Panc1 (cell line): ENCODE data around the gene CDIPT. TPM values are rescaled to one million over a fixed set of nuclear protein-coding genes. Genes with fewer than 3 reads are reported as not detected.

Experiments
- ATAC-seq: fragments of 200-7000 bp; cut with Tn5 transposase; 2 replicates; pipeline ENCODE4 v1.9.1; 2020; ENCODE audit warnings: mild to moderate bottlenecking, moderate library complexity
- BruUV-seq: library from RNA; stranded (reverse); fragments of 400-500 nt; replicated peaks from 2 replicates; lab custom pipeline; 2021; lab: Mats Ljungman, UMichigan
- CTCF ChIA-PET: fragments of 300-600 bp; sonication (Branson Sonifier 250); formaldehyde crosslinking; loops from one replicate; lab custom pipeline; 2022; ENCODE audit warnings: antibody characterized with exemption; lab: Charles Lee
- POLR2A ChIA-PET: fragments of 300-600 bp; sonication (Branson Sonifier 250); formaldehyde crosslinking; loops from one replicate; lab custom pipeline; 2022; ENCODE audit warnings: antibody characterized with exemption; lab: Charles Lee
- DNase-seq: peaks from one replicate; pipeline ENCODE4 v3.0.0-alpha.2; 2010; ENCODE audit warnings: low read depth, low spot score
- H3K27ac ChIP-seq: 2 replicates; pipeline ENCODE4 v1.5.1; 2011; ENCODE audit warnings: mild to moderate bottlenecking, low read length, inconsistent platforms
- H3K27me3 ChIP-seq: fragments of 200-500 bp; sonication (Bioruptor generic); 2 replicates; pipeline ENCODE4 v1.6.0; 2014; ENCODE audit warnings: low read length, inconsistent platforms; ENCODE audit not compliant: control insufficient read depth, insufficient read depth
- H3K36me3 ChIP-seq: fragments of 200-500 bp; sonication (Bioruptor generic); 2 replicates; pipeline ENCODE4 v1.5.1; 2014; ENCODE audit warnings: inconsistent platforms, mild to moderate bottlenecking, low read length, moderate library complexity; ENCODE audit not compliant: control insufficient read depth, insufficient read depth
- H3K4me1 ChIP-seq: 2 replicates; pipeline ENCODE4 v1.5.1; 2011; ENCODE audit warnings: inconsistent platforms, mild to moderate bottlenecking, low read length, moderate library complexity; ENCODE audit not compliant: control insufficient read depth, insufficient read depth
- H3K4me3 ChIP-seq, 2 experiments: 2 replicates each; pipeline ENCODE4 v1.5.1; 2011 to 2012; ENCODE audit warnings: low read depth in 2 of 2, low read length in 2 of 2, mild to moderate bottlenecking in 2 of 2, inconsistent platforms in 1 of 2, moderate library complexity in 1 of 2
- H3K9me3 ChIP-seq: fragments of 200-500 bp; sonication (Bioruptor generic); 2 replicates; pipeline ENCODE4 v1.5.1; 2014; ENCODE audit warnings: low read depth, mild to moderate bottlenecking, inconsistent platforms, low read length, moderate library complexity; ENCODE audit not compliant: control insufficient read depth, insufficient read depth
- POLR2AphosphoS5 ChIP-seq: IDR thresholded peaks from 2 replicates; pipeline ENCODE4 v1.6.1; 2012; ENCODE audit warnings: mild to moderate bottlenecking, low read depth, low read length, moderate library complexity
- SIN3A ChIP-seq: IDR thresholded peaks from 2 replicates; pipeline ENCODE4 v1.6.1; 2012; ENCODE audit warnings: low read depth, mild to moderate bottlenecking, low read length, moderate library complexity, borderline replicate concordance; ENCODE audit not compliant: insufficient read depth
- TCF7L2 ChIP-seq: IDR thresholded peaks from 2 replicates; pipeline ENCODE4 v1.6.1; 2011; ENCODE audit warnings: mild to moderate bottlenecking, low read depth, low read length, inconsistent platforms
- in situ Hi-C: cut with HindIII; loops from 2 replicates; pipeline ENCODE4 v1.10.0; 2016; ENCODE audit warnings: low sequenced_read_pairs, low pct_unique_long_range_greater_than_20kb
- intact Hi-C: fragments of 100-400 bp; cut with micrococcal nuclease; formaldehyde crosslinking; loops from one replicate; pipeline ENCODE4 v1.10.0; 2022; ENCODE audit not compliant: unreplicated experiment
- total RNA-seq: library from RNA; stranded (reverse); gene quantifications from one replicate; pipeline ENCODE4 v1.2.1, GENCODE V29; 2021; ENCODE audit not compliant: unreplicated experiment
- TF ChIP-seq, protein P1 (sequence below): fragments of 450-650 bp; IDR thresholded peaks from 2 replicates; pipeline ENCODE4 v1.5.1; 2017; ENCODE audit warnings: mild to moderate bottlenecking
- TF ChIP-seq, protein P2 (sequence below), 2 experiments: IDR thresholded peaks; 2 replicates each; pipeline ENCODE4 v1.6.1; 2011 to 2012; ENCODE audit warnings: low read depth in 2 of 2, control low read depth in 1 of 2, low read length in 1 of 2, mild to moderate bottlenecking in 1 of 2, moderate library complexity in 1 of 2; ENCODE audit not compliant: insufficient read depth in 1 of 2

The CDIPT gene
- total RNA-seq, 1 experiment from 2014 or later, result 71.6 TPM

DNA sequence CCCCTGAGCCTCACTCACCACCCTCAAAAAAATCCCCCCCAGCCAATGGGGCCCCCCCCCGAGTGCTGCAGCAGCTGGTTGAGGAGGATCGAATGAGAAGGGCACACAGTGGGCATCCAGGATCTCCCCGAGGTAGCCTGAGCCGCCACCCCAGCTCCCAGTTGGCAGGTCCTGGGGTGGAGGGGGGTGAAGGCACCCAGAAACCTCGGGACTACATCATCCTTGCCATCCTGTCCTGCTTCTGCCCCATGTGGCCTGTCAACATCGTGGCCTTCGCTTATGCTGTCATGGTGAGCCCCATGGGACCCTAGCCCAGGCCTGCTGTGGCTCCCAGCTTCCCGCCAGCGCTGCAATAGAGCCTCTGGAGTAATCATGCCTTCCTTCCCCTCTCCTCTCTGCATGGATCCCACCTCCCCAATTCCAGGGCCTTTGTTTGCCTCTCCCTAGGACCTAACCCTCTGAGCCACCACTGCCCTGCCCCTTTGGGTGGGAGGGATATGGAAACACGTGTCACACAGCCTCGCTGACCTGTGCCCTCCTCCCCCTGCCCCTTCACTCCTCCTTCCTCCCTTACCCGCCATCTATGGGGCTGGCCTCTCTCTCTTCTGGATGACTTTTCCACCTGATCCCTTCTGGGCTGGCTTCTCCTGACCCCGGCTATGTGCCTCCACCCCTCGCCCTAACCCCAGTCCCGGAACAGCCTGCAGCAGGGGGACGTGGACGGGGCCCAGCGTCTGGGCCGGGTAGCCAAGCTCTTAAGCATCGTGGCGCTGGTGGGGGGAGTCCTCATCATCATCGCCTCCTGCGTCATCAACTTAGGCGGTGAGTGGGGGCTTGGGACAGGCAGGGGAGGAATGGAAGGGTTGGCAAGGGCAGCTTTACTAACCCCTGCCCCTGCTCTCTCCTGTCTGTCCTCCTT lies 49.1 kb downstream of the CDIPT start:
- H3K9me3 ChIP-seq, result no peaks in the 10 kb centered on the region
- ATAC-seq (no peak), DNase-seq (no peak)
- H3K36me3 ChIP-seq, result peaks cover 5% of the 10 kb centered on the region
- POLR2A ChIA-PET, result interaction anchor here (0.5 kb wide), 1 partner anchor 202 kb away, joined by 19 read pairs; no protein-coding TSS in a partner anchor
- CTCF ChIA-PET, result no interaction called here
- peaks cover 49% of the 10 kb centered on the region for H3K4me1 ChIP-seq
- peak overlapping the region; percentile 97 for H3K27ac ChIP-seq
- BruUV-seq, result no TSS peak
- no peaks in the 10 kb centered on the region for H3K27me3 ChIP-seq
- intact Hi-C loops, result loop anchor here (10.0 kb wide), 1 partner anchor 119 kb away; no protein-coding TSS in a partner anchor
- in situ Hi-C loops, result no loop called here
- no peak for TF ChIP-seq SIN3A
- TF ChIP-seq, protein P1, sequence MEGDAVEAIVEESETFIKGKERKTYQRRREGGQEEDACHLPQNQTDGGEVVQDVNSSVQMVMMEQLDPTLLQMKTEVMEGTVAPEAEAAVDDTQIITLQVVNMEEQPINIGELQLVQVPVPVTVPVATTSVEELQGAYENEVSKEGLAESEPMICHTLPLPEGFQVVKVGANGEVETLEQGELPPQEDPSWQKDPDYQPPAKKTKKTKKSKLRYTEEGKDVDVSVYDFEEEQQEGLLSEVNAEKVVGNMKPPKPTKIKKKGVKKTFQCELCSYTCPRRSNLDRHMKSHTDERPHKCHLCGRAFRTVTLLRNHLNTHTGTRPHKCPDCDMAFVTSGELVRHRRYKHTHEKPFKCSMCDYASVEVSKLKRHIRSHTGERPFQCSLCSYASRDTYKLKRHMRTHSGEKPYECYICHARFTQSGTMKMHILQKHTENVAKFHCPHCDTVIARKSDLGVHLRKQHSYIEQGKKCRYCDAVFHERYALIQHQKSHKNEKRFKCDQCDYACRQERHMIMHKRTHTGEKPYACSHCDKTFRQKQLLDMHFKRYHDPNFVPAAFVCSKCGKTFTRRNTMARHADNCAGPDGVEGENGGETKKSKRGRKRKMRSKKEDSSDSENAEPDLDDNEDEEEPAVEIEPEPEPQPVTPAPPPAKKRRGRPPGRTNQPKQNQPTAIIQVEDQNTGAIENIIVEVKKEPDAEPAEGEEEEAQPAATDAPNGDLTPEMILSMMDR, result no peak
- H3K4me3 ChIP-seq, result no peak overlapping the region

DNA sequence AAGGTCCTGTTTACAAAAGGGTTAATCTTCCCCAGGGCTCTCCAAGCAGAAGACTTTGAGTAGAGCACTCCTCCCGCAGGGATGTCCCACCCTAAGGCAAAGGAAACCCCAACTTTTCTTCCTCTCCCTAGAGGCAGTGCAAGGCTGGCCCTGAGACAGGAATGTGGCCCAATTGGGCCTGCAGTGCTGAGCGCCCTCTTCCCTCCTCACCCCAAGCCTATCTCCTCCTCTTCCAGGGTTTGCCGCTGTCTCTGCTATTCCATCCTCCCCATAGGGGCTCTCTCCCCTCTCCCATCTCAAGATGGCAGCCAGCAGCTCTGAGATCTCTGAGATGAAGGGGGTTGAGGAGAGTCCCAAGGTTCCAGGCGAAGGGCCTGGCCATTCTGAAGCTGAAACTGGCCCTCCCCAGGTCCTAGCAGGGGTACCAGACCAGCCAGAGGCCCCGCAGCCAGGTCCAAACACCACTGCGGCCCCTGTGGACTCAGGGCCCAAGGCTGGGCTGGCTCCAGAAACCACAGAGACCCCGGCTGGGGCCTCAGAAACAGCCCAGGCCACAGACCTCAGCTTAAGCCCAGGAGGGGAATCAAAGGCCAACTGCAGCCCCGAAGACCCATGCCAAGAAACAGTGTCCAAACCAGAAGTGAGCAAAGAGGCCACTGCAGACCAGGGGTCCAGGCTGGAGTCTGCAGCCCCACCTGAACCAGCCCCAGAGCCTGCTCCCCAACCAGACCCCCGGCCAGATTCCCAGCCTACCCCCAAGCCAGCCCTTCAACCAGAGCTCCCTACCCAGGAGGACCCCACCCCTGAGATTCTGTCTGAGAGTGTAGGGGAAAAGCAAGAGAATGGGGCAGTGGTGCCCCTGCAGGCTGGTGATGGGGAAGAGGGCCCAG lies 50.0 kb downstream of the CDIPT start:
- Histone ChIP-seq H3K27me3 (no peaks in the 10 kb centered on the region), H3K4me3 (peak overlapping the region; percentile 83 to 89), H3K9me3 (no peaks in the 10 kb centered on the region), H3K27ac (peak overlapping the region; percentile 76), H3K36me3 (peaks cover 6% of the 10 kb centered on the region; the same call in 1 of the 2 replicates), H3K4me1 (peaks cover 40% of the 10 kb centered on the region)
- POLR2A ChIA-PET, result interaction anchor here (0.6 kb wide), 1 partner anchor 121 kb away, joined by 4 read pairs; no protein-coding TSS in a partner anchor
- intact Hi-C loops (loop anchor here (10.0 kb wide), 1 partner anchor 118 kb away; no protein-coding TSS in a partner anchor), in situ Hi-C loops (no loop called here)
- no peak for DNase-seq
- no TSS peak for BruUV-seq
- TF ChIP-seq TCF7L2, result no peak
- TF ChIP-seq, protein P1, result no peak
- TF ChIP-seq, protein P2, sequence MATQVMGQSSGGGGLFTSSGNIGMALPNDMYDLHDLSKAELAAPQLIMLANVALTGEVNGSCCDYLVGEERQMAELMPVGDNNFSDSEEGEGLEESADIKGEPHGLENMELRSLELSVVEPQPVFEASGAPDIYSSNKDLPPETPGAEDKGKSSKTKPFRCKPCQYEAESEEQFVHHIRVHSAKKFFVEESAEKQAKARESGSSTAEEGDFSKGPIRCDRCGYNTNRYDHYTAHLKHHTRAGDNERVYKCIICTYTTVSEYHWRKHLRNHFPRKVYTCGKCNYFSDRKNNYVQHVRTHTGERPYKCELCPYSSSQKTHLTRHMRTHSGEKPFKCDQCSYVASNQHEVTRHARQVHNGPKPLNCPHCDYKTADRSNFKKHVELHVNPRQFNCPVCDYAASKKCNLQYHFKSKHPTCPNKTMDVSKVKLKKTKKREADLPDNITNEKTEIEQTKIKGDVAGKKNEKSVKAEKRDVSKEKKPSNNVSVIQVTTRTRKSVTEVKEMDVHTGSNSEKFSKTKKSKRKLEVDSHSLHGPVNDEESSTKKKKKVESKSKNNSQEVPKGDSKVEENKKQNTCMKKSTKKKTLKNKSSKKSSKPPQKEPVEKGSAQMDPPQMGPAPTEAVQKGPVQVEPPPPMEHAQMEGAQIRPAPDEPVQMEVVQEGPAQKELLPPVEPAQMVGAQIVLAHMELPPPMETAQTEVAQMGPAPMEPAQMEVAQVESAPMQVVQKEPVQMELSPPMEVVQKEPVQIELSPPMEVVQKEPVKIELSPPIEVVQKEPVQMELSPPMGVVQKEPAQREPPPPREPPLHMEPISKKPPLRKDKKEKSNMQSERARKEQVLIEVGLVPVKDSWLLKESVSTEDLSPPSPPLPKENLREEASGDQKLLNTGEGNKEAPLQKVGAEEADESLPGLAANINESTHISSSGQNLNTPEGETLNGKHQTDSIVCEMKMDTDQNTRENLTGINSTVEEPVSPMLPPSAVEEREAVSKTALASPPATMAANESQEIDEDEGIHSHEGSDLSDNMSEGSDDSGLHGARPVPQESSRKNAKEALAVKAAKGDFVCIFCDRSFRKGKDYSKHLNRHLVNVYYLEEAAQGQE (IDR thresholded peaks at IDR 0.05; ENCODE audit: insufficient read depth in 1 of 2, low read depth in 2 of 2, low read length in 1 of 2), result no peak
- no peak for TF ChIP-seq POLR2AphosphoS5
- no peak for TF ChIP-seq SIN3A
- no peak for ATAC-seq
- CTCF ChIA-PET, result no interaction called here
